Gastroesophageal sphincter (tissue), 3 donors: ENCODE results near the gene CDADC1.

Experiments
- EP300 ChIP-seq: sonication (generic); formaldehyde crosslinking; IDR thresholded peaks from one replicate; pipeline ENCODE4 v1.6.1; 2017; ENCODE audit warnings: antibody characterized with exemption, mild to moderate bottlenecking
- POLR2A ChIP-seq, 2 donors: fragments of 450-650 bp; IDR thresholded peaks; one replicate each; pipeline ENCODE4 v1.6.1; 2017; ENCODE audit warnings: antibody characterized with exemption in 2 of 2, mild to moderate bottlenecking in 2 of 2, moderate library complexity in 1 of 2
- POLR2AphosphoS5 ChIP-seq: sonication (generic); formaldehyde crosslinking; IDR thresholded peaks from one replicate; pipeline ENCODE4 v1.6.1; 2017; ENCODE audit warnings: antibody characterized with exemption
- TF ChIP-seq, protein P1 (sequence below), 4 experiments: fragments of 200-600 bp in 2 of 4; fragments of 450-650 bp in 2 of 4; sonication (generic) in 1 of 4; IDR thresholded peaks; one replicate each; pipeline ENCODE4 v1.5.1; 2017 to 2019; ENCODE audit warnings: antibody characterized with exemption in 4 of 4, mild to moderate bottlenecking in 2 of 4, moderate library complexity in 2 of 4

DNA sequence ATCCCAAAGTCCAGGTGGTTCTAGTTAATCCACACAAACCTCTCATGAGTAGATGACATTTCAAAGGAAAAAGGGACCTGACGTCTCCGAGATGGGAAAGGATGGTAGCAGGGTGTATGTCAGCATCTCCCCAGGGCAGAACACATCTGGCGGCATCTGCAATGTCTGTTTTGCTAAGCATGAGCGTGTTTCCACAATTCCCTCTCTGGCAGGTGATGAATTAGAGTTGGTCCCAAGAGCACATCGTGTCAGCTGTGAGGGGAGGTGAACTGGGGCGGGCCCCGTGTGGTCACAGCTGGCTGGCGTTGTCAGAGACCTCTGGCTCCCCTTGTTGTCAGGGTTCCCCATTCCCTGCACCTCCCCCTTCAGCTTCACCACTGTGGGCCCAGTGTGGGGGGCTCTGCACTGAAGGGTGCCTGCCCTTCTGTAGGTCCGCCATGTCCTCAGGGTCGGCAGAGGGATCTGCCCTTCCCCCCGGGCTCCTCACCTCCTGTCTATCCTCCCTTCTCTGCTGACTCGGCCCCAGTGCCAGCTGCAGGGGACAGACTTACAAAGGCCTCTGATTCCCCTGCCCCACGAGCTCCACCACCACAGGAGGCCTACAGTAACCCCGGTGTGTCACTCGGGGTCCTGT, 58.2 kb downstream of the CDADC1 start:
- TF ChIP-seq, protein P1, sequence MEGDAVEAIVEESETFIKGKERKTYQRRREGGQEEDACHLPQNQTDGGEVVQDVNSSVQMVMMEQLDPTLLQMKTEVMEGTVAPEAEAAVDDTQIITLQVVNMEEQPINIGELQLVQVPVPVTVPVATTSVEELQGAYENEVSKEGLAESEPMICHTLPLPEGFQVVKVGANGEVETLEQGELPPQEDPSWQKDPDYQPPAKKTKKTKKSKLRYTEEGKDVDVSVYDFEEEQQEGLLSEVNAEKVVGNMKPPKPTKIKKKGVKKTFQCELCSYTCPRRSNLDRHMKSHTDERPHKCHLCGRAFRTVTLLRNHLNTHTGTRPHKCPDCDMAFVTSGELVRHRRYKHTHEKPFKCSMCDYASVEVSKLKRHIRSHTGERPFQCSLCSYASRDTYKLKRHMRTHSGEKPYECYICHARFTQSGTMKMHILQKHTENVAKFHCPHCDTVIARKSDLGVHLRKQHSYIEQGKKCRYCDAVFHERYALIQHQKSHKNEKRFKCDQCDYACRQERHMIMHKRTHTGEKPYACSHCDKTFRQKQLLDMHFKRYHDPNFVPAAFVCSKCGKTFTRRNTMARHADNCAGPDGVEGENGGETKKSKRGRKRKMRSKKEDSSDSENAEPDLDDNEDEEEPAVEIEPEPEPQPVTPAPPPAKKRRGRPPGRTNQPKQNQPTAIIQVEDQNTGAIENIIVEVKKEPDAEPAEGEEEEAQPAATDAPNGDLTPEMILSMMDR (IDR thresholded peaks at IDR 0.05), result no peak
- no peak for TF ChIP-seq POLR2AphosphoS5
- TF ChIP-seq POLR2A (IDR thresholded peaks at IDR 0.05), result no peak
- TF ChIP-seq EP300, result no peak
